22Rv1 (cell line): ENCODE measurements around the gene CAMKV.
A peak's percentile ranks its signal among the peaks of the same experiment; 100 is the strongest.

Experiments used
- H3K27ac ChIP-seq: fragments of 450-650 bp; 2 replicates; pipeline ENCODE4 v1.5.1; 2017
- ZFX ChIP-seq: fragments of 450-650 bp; IDR thresholded peaks from 2 replicates; pipeline ENCODE4 v1.6.1; 2017; ENCODE audit warnings: antibody characterized with exemption, borderline replicate concordance
- TF ChIP-seq, protein P1 (sequence below): fragments of 450-650 bp; IDR thresholded peaks from 2 replicates; pipeline ENCODE4 v1.5.1; 2017; ENCODE audit warnings: mild to moderate bottlenecking

Gene CAMKV

DNA sequence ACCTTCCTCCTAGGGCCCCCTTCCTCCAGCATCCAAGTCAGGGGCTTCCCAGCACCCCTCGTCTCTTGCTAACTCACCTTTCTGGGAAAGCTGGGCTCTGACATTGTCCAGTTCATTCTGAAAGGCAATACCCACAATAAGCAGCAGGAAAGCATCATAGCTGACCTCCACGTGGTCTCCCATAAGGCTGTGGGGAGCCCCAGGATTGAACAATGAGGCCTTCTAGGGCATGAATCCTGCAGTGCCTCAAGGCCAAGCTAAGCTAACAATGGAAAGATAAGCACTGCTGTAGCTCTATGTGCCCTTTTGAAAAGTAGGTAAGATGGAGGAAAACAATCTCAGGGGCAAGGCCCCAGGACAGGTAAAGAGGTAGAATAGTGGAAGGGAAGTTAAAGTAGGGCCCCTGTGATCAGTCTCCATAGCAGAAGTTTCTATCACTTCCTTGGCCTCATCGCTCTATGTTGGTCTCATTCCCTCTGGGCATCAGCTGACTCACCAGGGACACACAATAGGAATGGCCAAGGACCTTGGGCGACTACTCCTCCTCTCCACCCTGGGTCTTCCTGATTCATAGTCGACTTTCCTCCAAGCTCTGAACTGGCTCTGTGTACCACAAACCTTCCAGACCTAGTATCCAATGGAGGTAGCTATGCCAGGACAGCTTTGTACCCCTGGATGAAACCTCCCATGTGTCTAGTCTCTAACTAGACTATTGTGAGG is 25.1 kb downstream of the CAMKV start:
- H3K27ac ChIP-seq, result no peak overlapping the region
- TF ChIP-seq ZFX, result no peak
- TF ChIP-seq, protein P1, sequence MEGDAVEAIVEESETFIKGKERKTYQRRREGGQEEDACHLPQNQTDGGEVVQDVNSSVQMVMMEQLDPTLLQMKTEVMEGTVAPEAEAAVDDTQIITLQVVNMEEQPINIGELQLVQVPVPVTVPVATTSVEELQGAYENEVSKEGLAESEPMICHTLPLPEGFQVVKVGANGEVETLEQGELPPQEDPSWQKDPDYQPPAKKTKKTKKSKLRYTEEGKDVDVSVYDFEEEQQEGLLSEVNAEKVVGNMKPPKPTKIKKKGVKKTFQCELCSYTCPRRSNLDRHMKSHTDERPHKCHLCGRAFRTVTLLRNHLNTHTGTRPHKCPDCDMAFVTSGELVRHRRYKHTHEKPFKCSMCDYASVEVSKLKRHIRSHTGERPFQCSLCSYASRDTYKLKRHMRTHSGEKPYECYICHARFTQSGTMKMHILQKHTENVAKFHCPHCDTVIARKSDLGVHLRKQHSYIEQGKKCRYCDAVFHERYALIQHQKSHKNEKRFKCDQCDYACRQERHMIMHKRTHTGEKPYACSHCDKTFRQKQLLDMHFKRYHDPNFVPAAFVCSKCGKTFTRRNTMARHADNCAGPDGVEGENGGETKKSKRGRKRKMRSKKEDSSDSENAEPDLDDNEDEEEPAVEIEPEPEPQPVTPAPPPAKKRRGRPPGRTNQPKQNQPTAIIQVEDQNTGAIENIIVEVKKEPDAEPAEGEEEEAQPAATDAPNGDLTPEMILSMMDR, result no peak

- TF ChIP-seq, protein P1, result no peak
- no peak for TF ChIP-seq ZFX
- no peak overlapping the region for H3K27ac ChIP-seq
These were observed 26.7 kb downstream of the CAMKV start for GRCh38 chr3:49842843-49843517.

DNA sequence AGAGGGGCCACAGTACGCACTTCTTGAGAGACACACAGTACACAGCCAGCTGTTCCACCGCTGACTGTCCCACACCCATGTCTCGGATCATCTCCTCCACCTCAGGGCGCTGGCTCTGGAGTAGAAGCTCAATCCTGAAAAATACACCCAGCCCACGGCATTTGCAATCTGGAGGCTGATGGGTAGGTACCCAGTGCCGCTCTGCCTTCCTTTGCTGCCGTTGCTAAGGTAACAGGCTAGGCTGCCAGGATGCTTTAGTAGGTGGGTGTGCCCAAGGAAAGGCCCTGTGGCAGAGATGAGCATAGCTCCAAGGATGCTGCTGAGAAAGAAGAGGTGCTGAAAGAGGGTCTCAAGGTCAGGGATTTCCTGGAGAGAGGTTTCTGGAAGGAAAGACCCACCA is 27.9 kb downstream of the CAMKV start:
- TF ChIP-seq, protein P1, result no peak
- TF ChIP-seq ZFX, result no peak
- no peak overlapping the region for H3K27ac ChIP-seq

- TF ChIP-seq ZFX, result no peak
- TF ChIP-seq, protein P1, result peak; percentile 34
- no peak overlapping the region for H3K27ac ChIP-seq
These were observed 28.5 kb downstream of the CAMKV start for GRCh38 chr3:49841126-49841696.

DNA sequence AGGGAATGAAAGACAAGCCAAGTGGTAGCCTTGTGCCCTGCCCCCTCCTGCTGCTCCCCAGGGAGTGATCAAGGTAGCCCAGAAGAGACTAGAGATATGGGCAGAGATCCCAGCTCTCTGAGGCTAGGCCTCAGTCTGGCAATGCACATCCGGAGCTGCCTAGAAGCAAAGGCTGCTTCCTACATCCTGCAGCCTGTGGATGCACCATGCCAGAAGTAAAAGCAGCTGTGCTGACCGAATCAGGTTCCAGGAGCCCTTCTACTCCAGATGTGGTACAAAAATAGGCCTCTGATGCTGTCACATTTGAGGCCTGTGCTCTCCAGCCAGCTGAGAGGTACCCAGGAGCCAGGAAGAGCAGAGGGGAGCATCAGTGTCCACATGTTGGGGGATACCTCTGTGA is 29.3 kb downstream of the CAMKV start:
- TF ChIP-seq ZFX, result no peak
- TF ChIP-seq, protein P1, result no peak
- no peak overlapping the region for H3K27ac ChIP-seq

DNA sequence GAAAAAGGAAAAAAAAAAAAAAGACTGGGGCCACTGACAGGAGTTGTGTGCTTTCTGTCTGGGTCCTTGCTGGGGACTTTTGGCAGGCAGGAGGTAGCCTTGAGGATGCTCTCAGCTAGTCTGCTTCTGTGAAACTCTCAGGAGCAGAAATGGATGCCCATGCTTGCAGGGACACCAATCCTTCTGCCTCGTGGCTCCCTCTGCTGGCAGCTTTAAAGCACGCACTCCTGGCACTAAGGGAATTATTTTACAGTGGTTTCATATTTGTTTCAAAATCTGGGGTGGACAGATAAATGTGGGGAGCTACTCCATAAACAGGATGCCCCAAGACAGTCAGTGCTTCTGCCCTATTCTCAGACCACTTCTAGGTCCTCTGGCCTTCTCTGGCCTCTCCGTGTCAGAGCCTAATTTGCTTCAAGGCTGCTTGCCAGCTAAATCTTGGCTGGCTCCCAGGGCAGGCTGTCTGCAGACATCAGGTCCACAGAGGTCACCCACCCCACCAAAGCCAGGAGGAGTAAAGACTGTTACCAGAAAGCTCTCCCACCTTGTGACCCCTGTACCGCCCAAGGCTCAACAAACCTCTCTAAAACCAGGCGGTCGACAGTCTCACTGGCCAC is 30.4 kb downstream of the CAMKV start:
- H3K27ac ChIP-seq, result no peak overlapping the region
- TF ChIP-seq, protein P1, result peak; percentile 94
- no peak for TF ChIP-seq ZFX
